ENCODE measurements around the gene PDE6G.

DNA sequence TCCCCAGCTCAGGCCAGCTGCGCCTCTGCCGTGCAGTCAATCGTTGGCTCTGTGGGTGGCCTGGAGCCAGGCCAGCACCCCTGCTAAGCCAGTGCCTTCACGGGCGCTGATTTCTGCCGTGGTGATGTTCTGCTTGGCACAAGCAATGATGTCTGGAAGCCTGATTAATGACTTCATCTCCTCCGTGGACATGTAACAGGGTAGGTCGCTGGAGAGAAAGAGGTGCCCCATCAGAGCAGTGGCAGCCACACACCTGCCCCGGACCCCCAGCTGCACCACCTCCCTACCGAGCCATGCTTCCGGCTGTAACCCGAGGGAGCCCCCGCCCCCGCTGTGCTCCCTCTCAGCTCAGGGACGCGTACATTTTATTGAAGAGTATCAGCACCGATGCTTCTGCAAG lies 25.3 kb upstream of the PDE6G start:
- TF ChIP-seq, protein P1, sequence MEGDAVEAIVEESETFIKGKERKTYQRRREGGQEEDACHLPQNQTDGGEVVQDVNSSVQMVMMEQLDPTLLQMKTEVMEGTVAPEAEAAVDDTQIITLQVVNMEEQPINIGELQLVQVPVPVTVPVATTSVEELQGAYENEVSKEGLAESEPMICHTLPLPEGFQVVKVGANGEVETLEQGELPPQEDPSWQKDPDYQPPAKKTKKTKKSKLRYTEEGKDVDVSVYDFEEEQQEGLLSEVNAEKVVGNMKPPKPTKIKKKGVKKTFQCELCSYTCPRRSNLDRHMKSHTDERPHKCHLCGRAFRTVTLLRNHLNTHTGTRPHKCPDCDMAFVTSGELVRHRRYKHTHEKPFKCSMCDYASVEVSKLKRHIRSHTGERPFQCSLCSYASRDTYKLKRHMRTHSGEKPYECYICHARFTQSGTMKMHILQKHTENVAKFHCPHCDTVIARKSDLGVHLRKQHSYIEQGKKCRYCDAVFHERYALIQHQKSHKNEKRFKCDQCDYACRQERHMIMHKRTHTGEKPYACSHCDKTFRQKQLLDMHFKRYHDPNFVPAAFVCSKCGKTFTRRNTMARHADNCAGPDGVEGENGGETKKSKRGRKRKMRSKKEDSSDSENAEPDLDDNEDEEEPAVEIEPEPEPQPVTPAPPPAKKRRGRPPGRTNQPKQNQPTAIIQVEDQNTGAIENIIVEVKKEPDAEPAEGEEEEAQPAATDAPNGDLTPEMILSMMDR (IDR thresholded peaks at IDR 0.05): no peak
- no peak for TF ChIP-seq POLR2AphosphoS5 (IDR thresholded peaks at IDR 0.05; ENCODE audit: insufficient read depth in 1 of 2, low read depth in 1 of 2)
- TF ChIP-seq POLR2A (IDR thresholded peaks at IDR 0.05): no peak
